ENCODE results near the gene F2RL1.

Gene F2RL1

DNA sequence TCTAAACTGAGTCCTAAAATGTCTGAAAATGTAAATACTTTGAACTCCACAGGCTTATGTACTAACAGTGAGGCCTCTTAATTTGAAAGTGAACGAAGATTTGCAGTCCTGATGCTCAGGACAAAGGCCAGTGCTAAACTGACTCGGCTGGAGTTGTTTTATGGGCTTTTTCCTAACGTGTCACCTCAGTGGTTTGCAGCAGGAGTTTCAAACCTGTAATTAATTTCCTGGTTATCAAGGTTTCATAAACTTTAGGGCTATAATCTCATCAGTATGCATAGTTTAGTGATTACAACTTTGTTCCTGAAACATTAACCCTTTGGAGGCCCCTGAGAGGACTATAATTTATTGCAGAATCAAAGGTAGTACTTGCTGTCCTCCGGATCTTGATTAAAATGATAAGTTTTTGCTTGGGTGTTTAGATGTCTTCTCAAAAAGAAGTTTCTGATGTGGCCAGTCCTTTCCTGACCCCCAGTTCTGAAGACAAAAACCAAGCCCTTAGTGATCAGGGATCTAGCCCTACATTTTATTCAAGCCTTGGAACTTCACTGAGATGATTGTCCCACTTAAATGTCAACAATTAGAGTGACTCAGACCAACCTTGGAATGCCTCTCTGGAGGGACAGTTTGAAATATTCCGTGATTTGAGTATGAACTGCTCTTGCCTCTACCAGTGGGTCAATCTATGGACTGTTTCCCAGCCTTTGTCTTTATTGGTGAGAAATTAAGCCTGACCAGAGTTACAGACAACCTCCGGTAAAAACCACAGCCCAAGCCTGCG, 19.8 kb downstream of the F2RL1 start (continued):
- TF ChIP-seq ZBTB26 (tag by site-specific recombination; optimal IDR thresholded peaks at IDR 0.05) (no peak), ZNF221 (tag by site-specific recombination; IDR thresholded peaks at IDR 0.05; ENCODE audit: borderline replicate concordance) (no peak), MZF1 (tag by site-specific recombination; IDR thresholded peaks at IDR 0.05; ENCODE audit: borderline replicate concordance) (no peak), GLI4 (tag by site-specific recombination; IDR thresholded peaks at IDR 0.05) (no peak), ZNF514 (tag by site-specific recombination; IDR thresholded peaks at IDR 0.05) (no peak), ZNF580 (tag by site-specific recombination; IDR thresholded peaks at IDR 0.05) (no peak), ZNF223 (tag by site-specific recombination; IDR thresholded peaks at IDR 0.05) (no peak), ZNF660 (tag by site-specific recombination; IDR thresholded peaks at IDR 0.05) (peak; percentile 98), KLF10 (tag by site-specific recombination; IDR thresholded peaks at IDR 0.05) (peak; percentile 56; the same call in 1 of the 2 replicates), SP2 (tag by site-specific recombination; IDR thresholded peaks at IDR 0.05) (no peak), ZNF324 (tag by site-specific recombination; IDR thresholded peaks at IDR 0.05) (no peak), WT1 (tag by site-specific recombination; IDR thresholded peaks at IDR 0.05) (no peak), ZNF76 (tag by site-specific recombination; IDR thresholded peaks at IDR 0.05; ENCODE audit: borderline replicate concordance, low read depth) (no peak), BCL11B (tag by site-specific recombination; IDR thresholded peaks at IDR 0.05; ENCODE audit: low read depth) (no peak), ZNF16 (tag by site-specific recombination; IDR thresholded peaks at IDR 0.05; ENCODE audit: low read depth) (no peak), ZNF292 (tag by site-specific recombination; IDR thresholded peaks at IDR 0.05; ENCODE audit: borderline replicate concordance, low read depth) (no peak), ZFP3 (tag by site-specific recombination; IDR thresholded peaks at IDR 0.05; ENCODE audit: low read depth) (no peak), ZBTB6 (tag by site-specific recombination; IDR thresholded peaks at IDR 0.05) (no peak), ZNF449 (tag by site-specific recombination; IDR thresholded peaks at IDR 0.05) (no peak), ZNF138 (tag by site-specific recombination; IDR thresholded peaks at IDR 0.05; ENCODE audit: borderline replicate concordance) (no peak), ZNF677 (tag by site-specific recombination; IDR thresholded peaks at IDR 0.05) (no peak), ZNF776 (tag by site-specific recombination; IDR thresholded peaks at IDR 0.05; ENCODE audit: borderline replicate concordance) (no peak), ZNF341 (tag by site-specific recombination; IDR thresholded peaks at IDR 0.05; ENCODE audit: low read depth) (no peak), ZNF600 (tag by site-specific recombination; IDR thresholded peaks at IDR 0.05) (no peak), IKZF3 (tag by site-specific recombination; IDR thresholded peaks at IDR 0.05) (peak; percentile 71), ZNF624 (tag by site-specific recombination; IDR thresholded peaks at IDR 0.05) (no peak), ZNF501 (tag by site-specific recombination; IDR thresholded peaks at IDR 0.05) (no peak; the same call in 1 of the 2 replicates), ZNF747 (tag by site-specific recombination; IDR thresholded peaks at IDR 0.05) (no peak), SALL2 (tag by site-specific recombination; IDR thresholded peaks at IDR 0.05; ENCODE audit: borderline replicate concordance) (no peak)
- TF ChIP-seq, protein P1, sequence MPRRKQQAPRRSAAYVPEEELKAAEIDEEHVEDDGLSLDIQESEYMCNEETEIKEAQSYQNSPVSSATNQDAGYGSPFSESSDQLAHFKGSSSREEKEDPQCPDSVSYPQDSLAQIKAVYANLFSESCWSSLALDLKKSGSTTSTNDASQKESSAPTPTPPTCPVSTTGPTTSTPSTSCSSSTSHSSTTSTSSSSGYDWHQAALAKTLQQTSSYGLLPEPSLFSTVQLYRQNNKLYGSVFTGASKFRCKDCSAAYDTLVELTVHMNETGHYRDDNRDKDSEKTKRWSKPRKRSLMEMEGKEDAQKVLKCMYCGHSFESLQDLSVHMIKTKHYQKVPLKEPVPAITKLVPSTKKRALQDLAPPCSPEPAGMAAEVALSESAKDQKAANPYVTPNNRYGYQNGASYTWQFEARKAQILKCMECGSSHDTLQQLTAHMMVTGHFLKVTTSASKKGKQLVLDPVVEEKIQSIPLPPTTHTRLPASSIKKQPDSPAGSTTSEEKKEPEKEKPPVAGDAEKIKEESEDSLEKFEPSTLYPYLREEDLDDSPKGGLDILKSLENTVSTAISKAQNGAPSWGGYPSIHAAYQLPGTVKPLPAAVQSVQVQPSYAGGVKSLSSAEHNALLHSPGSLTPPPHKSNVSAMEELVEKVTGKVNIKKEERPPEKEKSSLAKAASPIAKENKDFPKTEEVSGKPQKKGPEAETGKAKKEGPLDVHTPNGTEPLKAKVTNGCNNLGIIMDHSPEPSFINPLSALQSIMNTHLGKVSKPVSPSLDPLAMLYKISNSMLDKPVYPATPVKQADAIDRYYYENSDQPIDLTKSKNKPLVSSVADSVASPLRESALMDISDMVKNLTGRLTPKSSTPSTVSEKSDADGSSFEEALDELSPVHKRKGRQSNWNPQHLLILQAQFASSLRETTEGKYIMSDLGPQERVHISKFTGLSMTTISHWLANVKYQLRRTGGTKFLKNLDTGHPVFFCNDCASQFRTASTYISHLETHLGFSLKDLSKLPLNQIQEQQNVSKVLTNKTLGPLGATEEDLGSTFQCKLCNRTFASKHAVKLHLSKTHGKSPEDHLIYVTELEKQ (tag by site-specific recombination; IDR thresholded peaks at IDR 0.05; ENCODE audit: borderline replicate concordance) = no peak
- TF ChIP-seq, protein P2, sequence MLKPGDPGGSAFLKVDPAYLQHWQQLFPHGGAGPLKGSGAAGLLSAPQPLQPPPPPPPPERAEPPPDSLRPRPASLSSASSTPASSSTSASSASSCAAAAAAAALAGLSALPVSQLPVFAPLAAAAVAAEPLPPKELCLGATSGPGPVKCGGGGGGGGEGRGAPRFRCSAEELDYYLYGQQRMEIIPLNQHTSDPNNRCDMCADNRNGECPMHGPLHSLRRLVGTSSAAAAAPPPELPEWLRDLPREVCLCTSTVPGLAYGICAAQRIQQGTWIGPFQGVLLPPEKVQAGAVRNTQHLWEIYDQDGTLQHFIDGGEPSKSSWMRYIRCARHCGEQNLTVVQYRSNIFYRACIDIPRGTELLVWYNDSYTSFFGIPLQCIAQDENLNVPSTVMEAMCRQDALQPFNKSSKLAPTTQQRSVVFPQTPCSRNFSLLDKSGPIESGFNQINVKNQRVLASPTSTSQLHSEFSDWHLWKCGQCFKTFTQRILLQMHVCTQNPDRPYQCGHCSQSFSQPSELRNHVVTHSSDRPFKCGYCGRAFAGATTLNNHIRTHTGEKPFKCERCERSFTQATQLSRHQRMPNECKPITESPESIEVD (tag by site-specific recombination; IDR thresholded peaks at IDR 0.05) = 0 out of 2 replicates have a peak, but pooled peaks have one; percentile 43
